A673 (cell line): ENCODE results near the gene RBM19.

ENCODE experiments used
- EZH2 ChIP-seq: fragments of 200-600 bp; sonication (generic); IDR thresholded peaks from 2 replicates; pipeline ENCODE4 v1.6.1; 2017; ENCODE audit warnings: borderline replicate concordance, low read depth, mild to moderate bottlenecking, mixed read lengths, antibody characterized with exemption, low read length; ENCODE audit not compliant: poor library complexity, severe bottlenecking
- TF ChIP-seq, protein P1 (sequence below): fragments of 300-800, 200-600 bp; sonication (generic); conservative IDR thresholded peaks from 2 replicates; pipeline ENCODE4 v1.5.1; 2017; ENCODE audit warnings: low read depth, mild to moderate bottlenecking, antibody characterized with exemption, low read length, moderate library complexity, mixed read lengths

GRCh38 chr12:113924341-113924740 is 41.8 kb downstream of the RBM19 start:
- TF ChIP-seq, protein P1, sequence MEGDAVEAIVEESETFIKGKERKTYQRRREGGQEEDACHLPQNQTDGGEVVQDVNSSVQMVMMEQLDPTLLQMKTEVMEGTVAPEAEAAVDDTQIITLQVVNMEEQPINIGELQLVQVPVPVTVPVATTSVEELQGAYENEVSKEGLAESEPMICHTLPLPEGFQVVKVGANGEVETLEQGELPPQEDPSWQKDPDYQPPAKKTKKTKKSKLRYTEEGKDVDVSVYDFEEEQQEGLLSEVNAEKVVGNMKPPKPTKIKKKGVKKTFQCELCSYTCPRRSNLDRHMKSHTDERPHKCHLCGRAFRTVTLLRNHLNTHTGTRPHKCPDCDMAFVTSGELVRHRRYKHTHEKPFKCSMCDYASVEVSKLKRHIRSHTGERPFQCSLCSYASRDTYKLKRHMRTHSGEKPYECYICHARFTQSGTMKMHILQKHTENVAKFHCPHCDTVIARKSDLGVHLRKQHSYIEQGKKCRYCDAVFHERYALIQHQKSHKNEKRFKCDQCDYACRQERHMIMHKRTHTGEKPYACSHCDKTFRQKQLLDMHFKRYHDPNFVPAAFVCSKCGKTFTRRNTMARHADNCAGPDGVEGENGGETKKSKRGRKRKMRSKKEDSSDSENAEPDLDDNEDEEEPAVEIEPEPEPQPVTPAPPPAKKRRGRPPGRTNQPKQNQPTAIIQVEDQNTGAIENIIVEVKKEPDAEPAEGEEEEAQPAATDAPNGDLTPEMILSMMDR: no peak
- no peak for TF ChIP-seq EZH2
